SU-DHL-6 (cell line): ENCODE results near the gene PDE3B.

Source experiments
- EZH2phosphoT487 ChIP-seq: fragments of 200-600 bp; sonication (generic), shearing (Covaris generic); conservative IDR thresholded peaks from 2 replicates; pipeline ENCODE4 v1.6.1; 2018; ENCODE audit warnings: mild to moderate bottlenecking, antibody characterized with exemption, low read length, moderate library complexity, mixed read lengths
- TF ChIP-seq, protein P1 (sequence below): fragments of 200-600 bp; sonication (generic); IDR thresholded peaks from one replicate; pipeline ENCODE4 v1.5.1; 2017; ENCODE audit warnings: antibody characterized with exemption, mild to moderate bottlenecking, low read length, moderate library complexity; ENCODE audit not compliant: insufficient read depth, poor library complexity, severe bottlenecking

DNA sequence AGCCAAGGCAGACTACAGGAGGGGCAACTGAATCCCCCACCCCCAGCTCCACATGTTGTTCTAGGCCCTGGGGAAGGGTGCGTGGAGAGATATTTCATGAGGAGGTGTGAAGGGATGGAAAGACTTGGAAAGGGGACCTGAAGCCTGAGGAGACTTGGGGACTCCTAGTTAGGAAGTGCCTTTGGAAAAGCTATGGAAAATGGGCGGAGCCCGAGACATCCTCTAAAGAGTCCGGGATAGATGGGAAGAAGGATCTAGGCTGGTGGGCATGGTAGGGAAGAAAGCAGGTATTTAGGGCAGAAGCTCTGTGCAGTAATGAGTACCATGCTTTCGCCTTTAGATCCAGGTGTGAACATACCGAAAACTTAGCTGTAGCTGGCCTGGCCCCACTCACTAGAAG lies 263.4 kb downstream of the PDE3B start:
- TF ChIP-seq, protein P1, sequence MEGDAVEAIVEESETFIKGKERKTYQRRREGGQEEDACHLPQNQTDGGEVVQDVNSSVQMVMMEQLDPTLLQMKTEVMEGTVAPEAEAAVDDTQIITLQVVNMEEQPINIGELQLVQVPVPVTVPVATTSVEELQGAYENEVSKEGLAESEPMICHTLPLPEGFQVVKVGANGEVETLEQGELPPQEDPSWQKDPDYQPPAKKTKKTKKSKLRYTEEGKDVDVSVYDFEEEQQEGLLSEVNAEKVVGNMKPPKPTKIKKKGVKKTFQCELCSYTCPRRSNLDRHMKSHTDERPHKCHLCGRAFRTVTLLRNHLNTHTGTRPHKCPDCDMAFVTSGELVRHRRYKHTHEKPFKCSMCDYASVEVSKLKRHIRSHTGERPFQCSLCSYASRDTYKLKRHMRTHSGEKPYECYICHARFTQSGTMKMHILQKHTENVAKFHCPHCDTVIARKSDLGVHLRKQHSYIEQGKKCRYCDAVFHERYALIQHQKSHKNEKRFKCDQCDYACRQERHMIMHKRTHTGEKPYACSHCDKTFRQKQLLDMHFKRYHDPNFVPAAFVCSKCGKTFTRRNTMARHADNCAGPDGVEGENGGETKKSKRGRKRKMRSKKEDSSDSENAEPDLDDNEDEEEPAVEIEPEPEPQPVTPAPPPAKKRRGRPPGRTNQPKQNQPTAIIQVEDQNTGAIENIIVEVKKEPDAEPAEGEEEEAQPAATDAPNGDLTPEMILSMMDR = no peak
- TF ChIP-seq EZH2phosphoT487 = no peak
